Effector memory CD4-positive, alpha-beta T cell (primary cell): Measurements from ENCODE around the gene CD86.

Experiments
- DNase-seq, 3 donors: peaks; one replicate each; pipeline ENCODE4 v3.0.0-alpha.2; 2020
- H3K27ac ChIP-seq: 2 replicates; pipeline ENCODE4 v1.7.0; 2013; ENCODE audit warnings: mild to moderate bottlenecking, low read length, moderate library complexity; ENCODE audit not compliant: insufficient read depth, poor library complexity, severe bottlenecking
- H3K27me3 ChIP-seq: replicated peaks from 2 replicates; pipeline ENCODE4 v1.7.0; 2013; ENCODE audit warnings: mild to moderate bottlenecking, low read length; ENCODE audit not compliant: insufficient read depth, control insufficient read depth, poor library complexity, severe bottlenecking
- H3K36me3 ChIP-seq: 2 replicates; pipeline ENCODE4 v1.7.0; 2013; ENCODE audit warnings: mild to moderate bottlenecking, low read length, moderate library complexity; ENCODE audit not compliant: control insufficient read depth, insufficient read depth
- H3K4me1 ChIP-seq: 2 replicates; pipeline ENCODE4 v1.7.0; 2013; ENCODE audit warnings: low read length, mild to moderate bottlenecking; ENCODE audit not compliant: control insufficient read depth, insufficient read depth, poor library complexity, severe bottlenecking
- H3K4me3 ChIP-seq: 2 replicates; pipeline ENCODE4 v1.7.0; 2013; ENCODE audit warnings: low read length, low read depth, mild to moderate bottlenecking; ENCODE audit not compliant: insufficient read depth, poor library complexity, severe bottlenecking
- H3K9me3 ChIP-seq: 2 replicates; pipeline ENCODE4 v1.7.0; 2013; ENCODE audit warnings: mild to moderate bottlenecking, low read length, moderate library complexity; ENCODE audit not compliant: control insufficient read depth

Gene CD86

DNA sequence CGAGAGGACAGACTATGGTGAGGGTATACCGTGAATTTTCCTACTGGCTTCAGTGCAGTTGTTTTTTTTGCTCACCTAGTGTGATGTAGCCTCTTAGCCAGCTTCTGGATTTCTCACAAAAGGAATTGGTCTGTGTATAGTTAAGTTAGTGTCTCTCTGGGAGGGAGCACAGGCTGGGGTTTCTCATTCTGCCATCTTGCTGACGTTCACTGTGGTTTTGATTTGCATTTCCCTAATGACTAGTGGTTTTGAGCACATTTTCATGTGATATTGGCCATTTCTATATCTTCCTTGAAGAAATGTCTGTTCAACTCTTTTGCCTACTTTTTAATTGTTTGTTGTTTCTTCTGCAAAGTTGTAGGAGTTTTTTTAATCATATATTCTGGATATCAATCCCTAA, 2.2 kb upstream of the CD86 start:
- Histone ChIP-seq H3K36me3 (no peaks in the 10 kb centered on the region), H3K4me3 (no peak overlapping the region), H3K9me3 (no peaks in the 10 kb centered on the region), H3K4me1 (no peaks in the 10 kb centered on the region), H3K27ac (no peak overlapping the region), H3K27me3 (no peaks in the 10 kb centered on the region)
- no peak for DNase-seq

DNA sequence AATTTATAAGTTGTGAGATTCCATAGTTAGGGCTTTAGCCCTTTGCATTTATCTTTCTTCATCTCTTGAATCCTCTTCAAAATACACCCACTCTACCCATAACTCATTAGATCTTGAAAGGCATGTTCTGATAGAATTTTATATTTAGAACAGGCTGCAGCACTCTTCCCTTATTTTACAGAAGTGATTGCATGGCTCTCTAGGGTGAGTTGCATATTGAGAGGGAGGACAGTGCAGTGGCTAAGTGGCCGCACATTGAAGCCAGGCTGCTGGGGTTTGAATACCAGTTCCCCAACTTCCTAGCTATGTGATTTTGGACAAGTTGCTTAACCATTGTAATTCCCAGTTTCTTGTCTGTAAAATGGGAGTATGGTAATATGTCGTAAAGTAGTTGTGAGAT, 2.5 kb downstream of the CD86 start:
- Histone ChIP-seq H3K27ac (no peak overlapping the region), H3K4me3 (no peak overlapping the region), H3K36me3 (no peaks in the 10 kb centered on the region), H3K4me1 (no peaks in the 10 kb centered on the region), H3K9me3 (no peaks in the 10 kb centered on the region), H3K27me3 (no peaks in the 10 kb centered on the region)
- DNase-seq, result no peak

DNA sequence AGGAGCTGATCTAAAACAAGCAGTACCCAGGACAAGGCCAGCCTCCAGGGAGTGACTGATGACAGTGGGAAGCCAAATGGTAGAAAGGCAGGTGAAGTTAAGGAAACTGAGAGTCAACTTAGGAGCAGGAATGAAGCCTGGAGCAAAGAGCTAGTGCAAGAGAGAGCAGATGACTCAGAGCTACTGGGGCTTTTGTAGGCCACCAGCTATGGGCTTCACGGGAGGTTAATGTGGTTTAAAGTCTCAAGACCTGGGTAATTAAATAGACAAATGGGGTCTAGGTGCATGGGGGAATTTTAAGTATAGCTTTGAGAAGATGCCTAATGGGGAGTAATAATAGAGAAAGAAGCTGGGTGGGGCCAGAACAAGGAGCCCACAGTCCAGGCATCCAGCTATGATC, 3.1 kb downstream of the CD86 start:
- Histone ChIP-seq H3K27ac (no peak overlapping the region), H3K9me3 (no peaks in the 10 kb centered on the region), H3K27me3 (no peaks in the 10 kb centered on the region), H3K4me1 (no peaks in the 10 kb centered on the region), H3K4me3 (no peak overlapping the region), H3K36me3 (no peaks in the 10 kb centered on the region)
- DNase-seq, result no peak

DNA sequence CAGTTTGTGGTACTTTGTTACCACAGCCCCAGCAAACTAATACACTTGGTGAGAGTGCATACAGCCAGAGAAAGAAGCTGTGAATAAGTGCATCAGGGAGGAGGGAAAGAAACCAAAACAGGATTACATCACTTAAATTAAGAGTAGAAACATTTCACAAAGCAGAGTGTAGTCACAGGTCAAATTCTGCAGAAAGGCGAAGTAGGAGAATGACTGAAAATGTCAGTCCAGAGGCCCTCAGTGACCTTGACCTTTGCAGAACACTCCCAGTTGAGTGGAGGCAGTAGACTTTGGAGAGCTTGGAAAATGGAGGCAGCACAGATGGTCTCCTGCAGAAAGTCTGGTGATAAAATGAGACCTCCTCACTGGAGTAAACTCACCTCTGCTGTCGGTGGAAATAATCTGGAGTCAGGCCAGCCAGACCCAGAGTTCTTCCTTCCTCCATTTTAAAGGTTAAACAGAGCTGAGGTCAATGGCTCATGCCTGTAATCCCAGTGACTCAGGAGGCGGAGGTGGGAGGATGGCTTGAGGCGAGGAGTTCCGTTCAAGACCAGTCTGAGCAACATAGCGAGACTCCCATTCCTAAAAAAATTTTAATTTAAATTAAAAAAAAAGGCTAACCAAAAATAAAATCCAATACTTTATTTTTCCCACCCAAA, 5.0 kb downstream of the CD86 start:
- no peaks in the 10 kb centered on the region for H3K27me3 ChIP-seq
- H3K36me3 ChIP-seq, result no peaks in the 10 kb centered on the region
- no peak for DNase-seq
- no peak overlapping the region for H3K4me3 ChIP-seq
- no peak overlapping the region for H3K27ac ChIP-seq
- no peaks in the 10 kb centered on the region for H3K4me1 ChIP-seq
- H3K9me3 ChIP-seq, result no peaks in the 10 kb centered on the region

DNA sequence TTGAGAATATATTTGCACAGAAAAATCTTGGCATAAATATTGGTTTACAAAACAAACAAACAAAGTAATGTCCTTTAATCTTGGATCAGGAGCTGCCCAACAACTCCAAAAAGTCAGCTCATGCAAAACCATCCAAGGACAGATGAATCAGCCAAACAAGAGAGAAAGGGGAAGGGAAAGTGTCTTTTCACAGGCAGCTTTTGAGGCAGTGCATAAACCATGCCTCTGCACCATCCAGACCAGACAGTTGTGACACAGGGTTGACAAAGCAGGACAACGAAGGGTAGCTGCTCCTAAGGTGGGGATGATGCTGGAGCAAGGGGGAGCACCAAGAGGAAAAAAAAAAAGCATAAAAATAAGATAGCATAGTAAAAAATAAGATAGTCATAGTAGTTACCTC, 8.7 kb downstream of the CD86 start:
- no peak for DNase-seq
- Histone ChIP-seq H3K27ac (no peak overlapping the region), H3K4me3 (no peak overlapping the region), H3K9me3 (no peaks in the 10 kb centered on the region), H3K27me3 (no peaks in the 10 kb centered on the region), H3K36me3 (no peaks in the 10 kb centered on the region), H3K4me1 (no peaks in the 10 kb centered on the region)

DNA sequence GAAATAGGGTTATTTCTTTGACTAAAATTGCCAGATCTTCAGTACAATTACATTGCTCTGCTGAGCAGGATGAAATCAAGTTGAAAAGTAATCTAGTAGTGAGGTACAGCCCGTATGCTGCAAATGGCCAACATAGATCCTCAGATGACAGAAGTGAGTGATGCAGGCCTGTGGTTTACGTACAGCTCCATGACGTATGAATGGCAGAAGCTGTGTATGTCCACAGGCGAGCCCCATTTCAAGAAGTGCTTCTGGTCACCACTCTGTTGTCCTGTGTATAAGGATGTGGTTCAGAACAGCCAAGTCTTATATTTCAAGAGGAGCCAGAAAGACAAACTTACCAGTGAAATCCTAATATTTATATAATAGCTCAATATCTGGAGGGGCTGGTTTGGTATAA, 9.2 kb downstream of the CD86 start:
- no peak overlapping the region for H3K27ac ChIP-seq
- DNase-seq, result no peak
- H3K27me3 ChIP-seq, result no peaks in the 10 kb centered on the region
- no peaks in the 10 kb centered on the region for H3K9me3 ChIP-seq
- no peaks in the 10 kb centered on the region for H3K4me1 ChIP-seq
- H3K36me3 ChIP-seq, result no peaks in the 10 kb centered on the region
- no peak overlapping the region for H3K4me3 ChIP-seq

DNA sequence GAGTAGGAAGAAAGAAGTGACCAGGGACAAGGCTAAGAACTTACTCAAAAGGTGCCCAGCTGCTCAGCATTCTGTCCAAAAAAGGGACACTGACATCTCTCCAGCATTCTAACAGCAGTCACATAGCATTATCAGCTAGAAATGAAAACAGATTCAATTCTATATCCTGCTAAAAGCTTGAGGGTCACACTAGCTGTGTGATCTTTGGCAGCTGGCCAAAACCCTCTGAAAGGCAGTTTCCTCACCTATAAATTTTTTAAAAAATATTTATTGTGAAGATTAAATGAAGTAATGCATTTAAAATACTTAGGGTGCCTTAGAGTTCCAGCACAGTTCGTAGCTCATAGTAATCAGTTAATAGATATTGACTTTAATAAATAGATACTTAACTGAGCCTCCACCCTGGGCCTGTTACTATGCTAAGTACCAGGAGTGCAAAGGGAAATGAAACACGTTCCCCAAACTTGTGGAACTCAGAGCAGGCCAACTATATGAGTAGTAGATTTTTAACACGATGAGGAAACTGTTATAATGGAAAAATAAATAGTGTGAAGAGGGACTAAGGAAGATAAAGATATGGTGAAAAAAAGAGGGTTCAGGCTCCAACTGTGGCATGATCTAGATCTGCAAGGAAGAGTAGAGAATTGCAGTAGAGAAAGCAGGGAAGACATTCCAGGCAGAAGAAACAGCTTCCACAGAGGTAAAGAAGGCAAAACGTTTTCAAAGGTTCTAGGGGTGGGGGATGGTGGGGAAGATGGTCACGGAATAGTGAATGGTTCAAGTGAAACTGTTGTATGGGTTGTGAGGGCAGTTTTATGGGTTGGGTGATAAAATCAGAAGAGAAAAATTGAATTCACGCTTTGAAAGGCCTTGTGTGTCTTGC, 11.4 kb downstream of the CD86 start:
- no peaks in the 10 kb centered on the region for H3K9me3 ChIP-seq
- H3K4me3 ChIP-seq, result no peak overlapping the region
- H3K36me3 ChIP-seq, result no peaks in the 10 kb centered on the region
- no peak overlapping the region for H3K27ac ChIP-seq
- no peaks in the 10 kb centered on the region for H3K27me3 ChIP-seq
- no peak for DNase-seq
- H3K4me1 ChIP-seq, result no peaks in the 10 kb centered on the region

DNA sequence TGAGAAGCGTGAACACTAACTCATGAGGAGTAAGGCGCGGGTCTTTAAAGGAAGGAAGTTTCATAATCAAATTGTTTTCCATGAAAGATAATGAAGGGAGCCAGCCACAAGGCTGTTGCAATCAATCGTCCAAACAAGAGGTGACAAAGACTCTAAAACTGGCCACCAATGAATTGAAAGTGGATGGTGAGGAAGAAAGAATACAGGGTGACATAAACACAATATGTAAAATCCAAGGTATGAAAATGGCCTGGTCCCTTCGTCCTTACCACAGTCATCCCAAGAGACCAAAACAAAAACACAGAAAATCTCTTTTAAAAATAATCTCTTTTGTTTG, 12.0 kb downstream of the CD86 start:
- H3K27me3 ChIP-seq, result no peaks in the 10 kb centered on the region
- no peaks in the 10 kb centered on the region for H3K9me3 ChIP-seq
- no peak overlapping the region for H3K4me3 ChIP-seq
- no peak for DNase-seq
- H3K27ac ChIP-seq, result no peak overlapping the region
- H3K4me1 ChIP-seq, result no peaks in the 10 kb centered on the region
- H3K36me3 ChIP-seq, result no peaks in the 10 kb centered on the region

DNA sequence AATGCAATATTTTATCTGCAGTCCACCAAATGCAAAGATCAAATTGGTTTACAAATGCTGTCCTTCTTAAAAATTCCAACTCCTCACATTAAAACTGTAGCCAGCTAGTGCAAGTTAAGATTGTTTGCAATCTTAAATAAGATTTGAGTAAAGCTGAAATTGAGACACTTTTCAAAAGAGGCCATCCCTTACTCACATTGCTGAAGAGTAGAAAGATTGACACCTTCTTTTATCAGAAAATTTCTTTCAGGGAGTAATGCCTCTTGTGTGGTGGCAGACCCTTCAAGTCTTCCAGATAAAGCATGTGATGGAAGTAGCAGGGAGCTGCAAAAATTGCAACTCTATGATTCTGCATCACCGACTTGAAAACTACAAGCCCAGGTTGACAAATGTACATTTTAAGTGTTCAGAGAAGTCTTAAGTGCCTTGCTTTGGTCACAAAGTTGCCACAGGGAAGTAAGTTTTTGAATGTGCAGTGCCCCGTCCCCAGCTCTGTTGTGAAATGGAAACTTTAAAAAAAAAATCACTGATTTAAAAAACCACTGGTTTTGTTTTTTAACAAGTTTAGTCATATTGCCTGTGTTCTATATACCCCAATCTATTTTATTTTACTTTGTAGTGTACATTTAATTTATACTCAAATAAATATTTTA, 12.6 kb downstream of the CD86 start:
- Histone ChIP-seq H3K36me3 (no peaks in the 10 kb centered on the region), H3K27ac (no peak overlapping the region), H3K4me3 (no peak overlapping the region), H3K9me3 (no peaks in the 10 kb centered on the region), H3K4me1 (no peaks in the 10 kb centered on the region), H3K27me3 (no peaks in the 10 kb centered on the region)
- DNase-seq, result no peak

DNA sequence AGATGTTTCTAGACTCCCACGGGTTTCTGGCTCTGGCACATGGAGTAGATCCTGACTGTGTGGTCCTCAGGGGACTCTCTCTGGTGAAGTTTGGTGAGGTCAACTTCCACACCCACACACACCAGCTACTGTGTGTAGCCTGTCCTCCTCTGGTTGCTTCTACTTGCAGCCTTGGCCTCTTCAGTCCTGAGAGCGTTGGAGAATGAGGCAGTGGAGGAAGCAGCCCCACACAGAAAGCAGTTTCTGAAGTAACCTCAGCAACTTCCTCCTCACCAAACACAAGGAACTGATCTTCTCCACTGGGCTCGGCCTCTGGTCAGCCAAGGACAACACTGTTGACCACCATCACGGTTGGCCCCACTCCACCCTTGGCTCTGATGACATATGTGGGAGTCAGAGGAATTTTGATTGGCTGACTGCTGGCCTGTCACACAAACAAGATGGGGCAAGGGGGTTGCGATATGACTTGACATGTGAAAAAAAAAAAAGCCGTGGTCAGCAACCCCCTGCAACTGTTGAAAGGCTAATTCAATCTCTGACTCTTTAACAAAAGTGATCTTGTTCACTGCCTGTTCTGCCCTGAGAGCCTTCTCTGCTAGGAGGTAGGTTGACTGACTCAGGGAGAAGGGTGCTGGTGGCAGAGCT, 19.6 kb downstream of the CD86 start:
- H3K27ac ChIP-seq, result no peak overlapping the region
- no peaks in the 10 kb centered on the region for H3K9me3 ChIP-seq
- H3K4me3 ChIP-seq, result no peak overlapping the region
- no peak for DNase-seq
- H3K4me1 ChIP-seq, result no peaks in the 10 kb centered on the region
- H3K36me3 ChIP-seq, result no peaks in the 10 kb centered on the region
- H3K27me3 ChIP-seq, result no peaks in the 10 kb centered on the region
